ENCODE data around the gene ATXN10.
"Not testable (repeated sequence)": the region's sequence is repeated elsewhere in the genome, so short reads cannot be mapped to it uniquely, and the experiment has no call there.

Gene ATXN10

GRCh38 chr22:45642986-45643385 lies 28.6 kb upstream of the ATXN10 start:
- DNase-seq (ENCODE audit: low read depth), result no peak

DNA sequence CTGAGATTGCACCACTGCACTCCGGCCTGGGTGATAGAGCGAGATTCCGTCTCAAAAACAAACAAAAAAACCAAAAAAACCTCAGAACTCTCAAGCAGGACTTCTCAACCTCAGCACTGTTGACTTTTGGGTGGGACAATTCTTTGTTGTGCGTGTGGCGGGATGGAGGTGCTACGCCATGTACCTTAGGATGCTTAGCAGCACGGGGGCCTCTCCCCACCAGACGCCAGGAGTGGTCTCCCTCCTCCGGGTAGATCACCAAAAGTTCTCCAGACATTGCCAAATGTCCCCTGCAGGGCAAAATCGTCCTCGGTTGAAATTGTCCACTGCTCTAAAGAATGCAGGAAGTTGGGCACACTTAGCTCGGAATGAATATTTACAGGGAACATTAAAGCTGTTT lies 26.9 kb upstream of the ATXN10 start:
- DNase-seq (ENCODE audit: low read depth), result no peak

DNA sequence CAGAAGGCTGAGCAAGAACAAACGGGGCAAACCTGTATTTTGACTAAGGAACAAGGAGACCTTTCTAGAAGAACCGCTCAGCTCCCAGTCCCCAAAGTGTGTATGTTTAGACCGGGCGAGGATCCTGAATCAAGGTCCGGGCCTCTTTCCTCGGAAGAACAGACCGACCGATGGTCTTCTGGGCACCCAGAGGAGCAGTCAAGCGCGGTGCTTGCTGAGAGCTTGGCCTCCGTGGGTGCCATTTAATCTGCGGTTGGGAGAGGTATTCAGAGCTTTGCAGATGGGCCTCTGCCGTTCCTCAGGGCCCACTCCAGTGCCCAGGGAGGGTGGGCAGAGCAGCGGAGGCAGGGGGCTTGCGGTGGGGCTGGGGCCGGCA lies 26.5 kb upstream of the ATXN10 start:
- no peak for DNase-seq (ENCODE audit: low read depth)

DNA sequence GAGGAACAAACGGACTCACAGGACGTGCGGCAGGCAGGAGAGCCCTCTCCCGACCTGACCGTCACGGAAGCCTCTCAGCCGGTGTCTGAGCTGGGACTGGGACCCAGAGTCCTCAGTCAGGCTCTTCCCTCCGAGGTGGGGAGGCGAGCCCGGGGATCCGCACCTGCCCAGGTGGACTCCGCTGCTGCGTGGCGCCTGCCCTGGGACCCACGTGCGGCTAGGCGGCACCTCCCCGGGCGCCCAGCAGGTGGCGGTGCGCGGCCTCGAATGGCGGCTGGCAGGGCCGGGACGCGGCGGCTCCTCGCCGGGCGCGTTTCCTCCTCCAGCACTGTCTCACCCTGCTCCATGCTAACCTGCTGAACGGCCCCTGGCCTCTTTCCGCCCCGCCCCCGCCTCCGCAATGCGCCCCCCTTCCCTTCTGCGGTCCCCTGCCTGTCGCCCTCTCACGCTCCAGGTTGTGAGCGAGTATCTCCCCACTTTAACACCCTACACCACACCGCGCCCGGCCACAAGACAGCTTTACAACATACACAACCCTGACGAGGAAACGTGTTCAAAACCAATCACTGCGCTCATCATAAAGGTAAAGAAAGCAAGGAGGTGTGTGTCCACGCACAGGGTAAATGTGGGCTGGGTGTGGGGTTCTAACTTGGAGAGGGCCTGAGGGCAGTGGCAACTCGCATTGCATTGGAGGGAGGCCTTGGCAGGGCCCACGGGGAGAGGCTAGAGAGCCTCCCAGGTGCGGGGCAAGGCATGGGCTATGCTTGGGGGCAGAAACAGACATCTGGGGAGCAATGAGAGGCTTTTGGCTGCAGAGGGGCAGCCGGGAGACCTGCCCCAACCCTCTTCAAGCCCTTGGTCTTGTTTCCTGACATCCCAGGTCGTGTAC lies 25.9 kb upstream of the ATXN10 start:
- no peak for DNase-seq (ENCODE audit: low read depth)

GRCh38 chr22:45647532-45648225 lies 24.0 kb upstream of the ATXN10 start:
- no peak for DNase-seq (ENCODE audit: low read depth)

DNA sequence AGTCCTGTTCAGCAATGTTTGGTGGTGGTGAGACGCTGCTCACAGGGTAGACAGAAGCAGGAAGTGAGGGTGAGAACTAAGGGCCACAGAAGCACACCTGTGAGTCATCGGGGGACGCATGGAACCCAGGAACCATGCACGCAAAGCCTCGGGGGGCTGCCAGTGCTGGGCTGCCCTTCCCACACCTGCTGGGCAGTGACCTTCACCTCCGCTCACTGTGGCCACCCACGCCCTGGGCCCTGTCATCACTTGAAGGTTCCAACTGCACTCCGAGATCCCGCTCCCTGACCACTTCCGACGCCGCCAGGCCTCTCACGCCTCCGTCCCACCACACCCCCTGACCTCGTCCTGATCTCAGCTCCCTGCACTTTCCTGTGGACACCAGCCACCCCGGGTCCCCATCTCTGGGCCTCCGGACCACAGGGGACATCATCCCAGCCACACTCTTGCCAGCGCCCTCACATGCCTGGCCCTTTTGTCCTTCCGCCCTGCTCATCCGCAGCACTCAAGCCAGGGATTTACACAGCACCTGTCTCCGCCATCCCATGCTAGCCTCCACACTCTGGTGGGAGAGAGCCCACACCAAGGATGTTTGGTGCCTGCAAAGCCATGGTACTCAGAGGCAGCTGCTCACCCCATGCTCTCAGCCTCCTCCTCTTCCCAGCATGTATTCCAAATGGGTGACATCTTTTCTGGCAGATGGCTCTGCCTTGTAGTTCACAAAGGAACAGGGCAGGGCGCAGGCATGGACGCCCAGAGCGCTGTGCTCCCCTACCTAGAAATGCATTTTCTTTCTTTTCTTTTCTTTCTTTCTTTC lies 23.1 kb upstream of the ATXN10 start:
- no peak for DNase-seq (ENCODE audit: low read depth)

- DNase-seq (ENCODE audit: low read depth), result no peak
Measured at GRCh38 chr22:45649809-45650208, 21.8 kb upstream of the ATXN10 start.

- no peak for DNase-seq (ENCODE audit: low read depth)
Measured at GRCh38 chr22:45650721-45651120, 20.9 kb upstream of the ATXN10 start.

DNA sequence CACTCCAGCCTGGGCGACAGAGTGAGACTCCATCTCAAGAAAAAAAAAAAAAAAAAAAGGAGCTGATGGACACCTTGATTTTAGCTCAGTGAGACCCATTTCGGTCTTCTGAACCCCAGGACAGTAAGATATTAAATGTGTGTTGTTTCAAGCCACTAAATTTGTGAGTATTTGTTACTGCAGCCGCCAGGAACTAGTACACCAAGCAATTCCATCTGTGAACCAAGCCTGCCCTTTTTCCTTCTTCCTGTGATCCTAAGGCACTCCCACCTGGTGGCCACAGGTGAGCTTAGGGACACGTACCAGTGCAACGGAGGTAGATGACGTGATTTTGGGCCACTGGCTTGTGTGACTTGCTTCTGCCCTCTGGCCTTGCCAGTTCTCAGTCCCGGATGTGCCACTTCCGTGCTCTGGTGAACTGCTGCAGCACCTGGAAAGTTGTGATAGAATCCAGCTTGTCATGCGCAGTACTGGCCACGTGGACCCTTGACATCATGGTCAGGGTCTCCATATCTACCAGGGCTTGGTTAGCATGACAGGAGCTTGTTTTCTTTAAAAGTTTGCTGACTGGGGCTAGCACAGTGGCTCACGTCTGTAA lies 19.6 kb upstream of the ATXN10 start:
- DNase-seq (ENCODE audit: low read depth), result no peak

GRCh38 chr22:45656577-45656976 lies 15.1 kb upstream of the ATXN10 start:
- no peak for DNase-seq (ENCODE audit: low read depth)

- no peak for DNase-seq (ENCODE audit: low read depth)
Measured at GRCh38 chr22:45657701-45658100, 13.9 kb upstream of the ATXN10 start.

DNA sequence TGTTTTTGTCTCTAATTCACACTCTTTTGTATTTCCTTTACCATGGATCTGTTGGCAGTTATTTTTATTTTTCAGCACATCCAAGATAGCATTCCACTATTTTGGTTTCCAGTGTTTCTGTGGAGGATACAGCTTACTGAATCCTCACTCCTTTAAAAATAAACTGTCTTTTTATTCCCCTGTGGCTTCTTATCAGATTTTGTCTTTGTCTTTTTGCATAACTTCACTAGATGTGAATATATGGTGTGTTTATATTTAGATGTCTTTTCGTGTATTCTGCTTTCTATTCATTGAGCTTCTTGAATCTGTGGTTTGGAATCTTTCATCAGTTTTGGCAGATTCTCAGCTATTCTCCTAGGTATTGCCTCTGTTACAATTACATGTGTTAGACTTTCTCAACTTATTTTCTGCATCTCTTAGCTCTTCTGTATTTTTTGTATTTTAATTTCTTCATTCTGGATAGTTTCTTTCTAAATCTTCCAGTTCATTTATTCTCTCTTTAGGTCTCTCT lies 7.4 kb upstream of the ATXN10 start:
- no peak for DNase-seq (ENCODE audit: low read depth)

DNA sequence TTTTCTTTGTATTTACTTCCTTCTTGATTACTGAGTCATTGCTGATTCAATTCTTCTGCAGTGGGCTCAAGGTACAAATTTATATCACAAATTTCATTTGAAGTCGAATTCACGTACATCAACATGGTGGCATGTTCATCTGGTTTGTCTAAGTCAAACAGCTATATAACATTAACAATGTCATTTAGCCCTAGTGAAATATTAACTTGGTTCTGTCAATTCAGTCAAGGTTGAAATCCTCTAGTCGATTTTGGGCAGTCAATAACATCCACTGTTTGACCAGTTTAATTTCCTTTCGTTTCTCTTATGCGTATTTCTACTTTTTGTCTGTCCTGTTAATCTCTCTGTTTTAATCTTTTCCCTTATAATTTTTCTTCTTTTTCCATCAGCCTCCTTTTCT lies 4.1 kb upstream of the ATXN10 start:
- DNase-seq (ENCODE audit: low read depth), result no peak

- DNase-seq (ENCODE audit: low read depth), result not testable (repeated sequence)
Measured at GRCh38 chr22:45670363-45670762, 1.3 kb upstream of the ATXN10 start.

- no peak for DNase-seq (ENCODE audit: low read depth)
Measured at GRCh38 chr22:45670981-45671782, 452 bp upstream of the ATXN10 start.

GRCh38 chr22:45672564-45673481 lies 1.2 kb downstream of the ATXN10 start:
- no peak for DNase-seq (ENCODE audit: low read depth)

- DNase-seq (ENCODE audit: low read depth), result no peak
Measured at GRCh38 chr22:45673482-45674175, 2.0 kb downstream of the ATXN10 start.

DNA sequence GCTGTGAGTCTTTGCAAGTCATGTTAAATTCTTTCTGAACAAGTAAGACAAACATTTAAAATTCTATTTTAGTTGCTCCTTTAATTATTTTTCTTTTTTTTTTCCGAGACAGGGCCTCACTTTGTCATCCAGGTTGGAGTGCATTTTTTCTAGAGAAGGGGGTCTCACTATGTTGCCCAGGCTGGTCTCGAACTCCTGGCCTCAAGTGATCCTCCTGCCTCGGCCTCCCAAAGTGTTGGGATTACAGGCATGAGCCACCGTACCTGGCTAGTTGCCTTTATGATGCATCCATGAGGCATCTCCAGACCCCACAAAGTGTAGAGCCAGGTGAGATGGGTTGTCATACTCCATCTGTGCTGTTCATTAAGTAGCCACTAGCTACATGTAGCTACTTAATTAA lies 4.4 kb downstream of the ATXN10 start:
- no peak for DNase-seq (ENCODE audit: low read depth)

DNA sequence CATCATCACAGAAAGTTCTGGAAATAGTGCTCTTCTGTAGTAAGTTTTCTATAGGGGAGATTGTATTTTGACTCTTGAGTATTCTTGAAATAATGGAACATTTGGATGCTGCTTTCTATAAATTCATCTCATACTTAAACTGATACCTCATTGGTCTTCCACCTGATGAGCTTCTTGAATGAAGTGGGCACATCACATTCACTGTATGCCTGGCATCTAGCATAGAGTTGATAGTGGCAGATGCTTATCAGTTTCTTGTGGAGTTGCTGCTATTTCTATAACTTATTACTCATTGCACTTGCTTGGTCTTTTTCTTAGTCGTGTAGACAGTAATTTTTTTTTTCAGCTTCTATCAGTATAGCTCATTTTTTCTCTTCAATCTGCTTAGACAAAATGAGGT lies 5.4 kb downstream of the ATXN10 start:
- no peak for DNase-seq (ENCODE audit: low read depth)

All from HS-27A (cell line).